A549 (cell line): ENCODE measurements around the gene ZNF319. TPM values are rescaled to one million over a fixed set of nuclear protein-coding genes. Genes with fewer than 3 reads are reported as not detected.

ENCODE experiments used
- ATOH8 ChIP-seq: fragments of 250-450 bp; sonication (Bioruptor Pico); IDR thresholded peaks from 2 replicates; pipeline ENCODE4 v1.5.0; 2020; ENCODE audit warnings: low read depth, mild to moderate bottlenecking, moderate library complexity
- BCL3 ChIP-seq: fragments of >200 bp; sonication (Bioruptor Twin); formaldehyde crosslinking; IDR thresholded peaks from 3 replicates; pipeline ENCODE4 v1.6.1; 2016
- BHLHE40 ChIP-seq: IDR thresholded peaks from 2 replicates; pipeline ENCODE4 v1.6.1; 2012; ENCODE audit warnings: low read depth, low read length, inconsistent platforms
- CHD2 ChIP-seq: fragments of 150-350 bp; IDR thresholded peaks from 2 replicates; pipeline ENCODE4 v1.6.1; 2014; ENCODE audit warnings: low read length; ENCODE audit not compliant: partially characterized antibody
- CHD4 ChIP-seq: fragments of 200-600 bp; sonication (generic); IDR thresholded peaks from 2 replicates; pipeline ENCODE4 v1.6.1; 2016; ENCODE audit warnings: antibody characterized with exemption, mild to moderate bottlenecking, borderline replicate concordance
- CTCF ChIP-seq: fragments of >200 bp; sonication (Bioruptor Twin); formaldehyde crosslinking; IDR thresholded peaks from 3 replicates; pipeline ENCODE4 v1.5.1; 2016
- EHMT2 ChIP-seq: fragments of 200-600 bp; sonication (generic); IDR thresholded peaks from 2 replicates; pipeline ENCODE4 v1.6.1; 2016; ENCODE audit warnings: antibody characterized with exemption, low read depth, mild to moderate bottlenecking, moderate library complexity
- ESRRA ChIP-seq: fragments of 150-350 bp; IDR thresholded peaks from 2 replicates; pipeline ENCODE4 v1.6.1; 2014; ENCODE audit warnings: mild to moderate bottlenecking, low read length, borderline replicate concordance
- FOSL2 ChIP-seq, 2 experiments: fragments of 450-650 bp in 1 of 2; fragments of >200 bp in 1 of 2; sonication (Bioruptor Twin) in 1 of 2; formaldehyde crosslinking; IDR thresholded peaks; 2 replicates each; pipeline versions ENCODE4 v1.5.0 to v1.6.1; 2016 to 2020; ENCODE audit warnings: mild to moderate bottlenecking in 1 of 2, moderate library complexity in 1 of 2
- HDAC2 ChIP-seq: fragments of 200-600 bp; sonication (generic); IDR thresholded peaks from 2 replicates; pipeline ENCODE4 v1.6.1; 2016
- HEYL ChIP-seq: fragments of 250-450 bp; sonication (Bioruptor Pico); IDR thresholded peaks from 2 replicates; pipeline ENCODE4 v1.8.0; 2021; ENCODE audit warnings: mild to moderate bottlenecking, moderate library complexity
- HMGXB4 ChIP-seq: fragments of 250-450 bp; sonication (Bioruptor Pico); IDR thresholded peaks from 2 replicates; pipeline ENCODE4 v1.5.0; 2021; ENCODE audit warnings: mild to moderate bottlenecking, moderate library complexity, borderline replicate concordance
- JUN ChIP-seq, 2 experiments: fragments of >200 bp; sonication (Bioruptor Twin); formaldehyde crosslinking; IDR thresholded peaks; 2 replicates in 1 of 2; 3 replicates in 1 of 2; pipeline ENCODE4 v1.6.1; 2016 to 2017
- JUNB ChIP-seq: fragments of >200 bp; sonication (Bioruptor Twin); formaldehyde crosslinking; IDR thresholded peaks from 2 replicates; pipeline ENCODE4 v1.6.1; 2016
- KDM5A ChIP-seq: fragments of 200-600 bp; sonication (generic); IDR thresholded peaks from 2 replicates; pipeline ENCODE4 v1.6.1; 2016; ENCODE audit warnings: antibody characterized with exemption, mild to moderate bottlenecking
- MAX ChIP-seq: IDR thresholded peaks from 2 replicates; pipeline ENCODE4 v1.6.1; 2012
- MAZ ChIP-seq: fragments of 150-350 bp; IDR thresholded peaks from 2 replicates; pipeline ENCODE4 v1.6.1; 2014; ENCODE audit warnings: antibody characterized with exemption, low read depth, low read length, borderline replicate concordance
- MYC ChIP-seq: IDR thresholded peaks from 2 replicates; pipeline ENCODE4 v1.6.1; 2012; ENCODE audit warnings: mild to moderate bottlenecking, inconsistent platforms, low read length, improper control_type of control experiment, borderline replicate concordance
- NPAS2 ChIP-seq: fragments of 250-450 bp; sonication (Bioruptor Pico); IDR thresholded peaks from 2 replicates; pipeline ENCODE4 v1.8.0; 2022; ENCODE audit warnings: mild to moderate bottlenecking, moderate library complexity, borderline replicate concordance
- NR3C1 ChIP-seq: fragments of >200 bp; sonication (Bioruptor Twin); formaldehyde crosslinking; IDR thresholded peaks from 3 replicates; pipeline ENCODE4 v1.6.1; 2017
- PBX3 ChIP-seq: IDR thresholded peaks from 2 replicates; pipeline ENCODE4 v1.6.1; 2012
- PHF8 ChIP-seq: fragments of 200-600 bp; sonication (generic); IDR thresholded peaks from 2 replicates; pipeline ENCODE4 v1.6.1; 2016; ENCODE audit warnings: low read depth, mild to moderate bottlenecking, antibody characterized with exemption, moderate library complexity, borderline replicate concordance
- POLR2AphosphoS2 ChIP-seq: conservative IDR thresholded peaks from 2 replicates; pipeline ENCODE4 v1.6.1; 2012; ENCODE audit warnings: low read length, improper control_type of control experiment, inconsistent platforms
- RAD21 ChIP-seq, 2 experiments: fragments of >200 bp in 1 of 2; sonication (Bioruptor Twin) in 1 of 2; formaldehyde crosslinking in 1 of 2; IDR thresholded peaks in 1 of 2; conservative IDR thresholded peaks in 1 of 2; 2 replicates in 1 of 2; 3 replicates in 1 of 2; pipeline ENCODE4 v1.6.1; 2012 to 2018; ENCODE audit warnings: inconsistent platforms in 1 of 2
- REST ChIP-seq: fragments of 200-600 bp; sonication (generic); IDR thresholded peaks from 2 replicates; pipeline ENCODE4 v1.6.1; 2016; ENCODE audit warnings: antibody characterized with exemption, mild to moderate bottlenecking, moderate library complexity
- SMC3 ChIP-seq: fragments of >200 bp; sonication (Bioruptor Twin); formaldehyde crosslinking; IDR thresholded peaks from 3 replicates; pipeline ENCODE4 v1.6.1; 2018; ENCODE audit warnings: inconsistent platforms
- TFCP2L1 ChIP-seq: fragments of 250-450 bp; sonication (Bioruptor Pico); IDR thresholded peaks from 2 replicates; pipeline ENCODE4 v1.5.0; 2021; ENCODE audit warnings: mild to moderate bottlenecking
- ZC3H11A ChIP-seq: fragments of 450-650 bp; IDR thresholded peaks from 2 replicates; pipeline ENCODE4 v1.6.1; 2014; ENCODE audit warnings: antibody characterized with exemption, mild to moderate bottlenecking
- ZNF302 ChIP-seq: fragments of 250-450 bp; sonication (Bioruptor Pico); IDR thresholded peaks from 2 replicates; pipeline ENCODE4 v1.9.0; 2021; ENCODE audit warnings: inconsistent platforms, mild to moderate bottlenecking, moderate library complexity
- polyA plus RNA-seq, 4 experiments: library from polyadenylated mRNA; depleted of rRNA in 3 of 4; stranded (reverse); fragments of >200 nt; fragmentation: RNase III in 1 of 4; extraction: RNeasy Plus Mini Kit Qiagen cat#74134 plus additional on column Dnase treatment in 1 of 4; gene quantifications; 2 replicates in 3 of 4; 3 replicates in 1 of 4; pipeline ENCODE4 v1.2.3, GENCODE V29; 2011 to 2017

Gene ZNF319
- polyA plus RNA-seq, 2 of the 4 experiments (the other 2 are of a cell fraction), result 10.8 to 11.3 TPM

GRCh38 chr16:58000706-58001676, 519 bp upstream of the ZNF319 start, which contains the start of gene USB1 (continued):
- peak; percentile 65 for TF ChIP-seq MAX
- peak; percentile 89 for TF ChIP-seq SMC3
- TF ChIP-seq NR3C1, result no peak
- TF ChIP-seq PHF8, result peak; percentile 47; the same call in 1 of the 2 replicates
- no peak for TF ChIP-seq ATOH8 (CRISPR knock-in tag)
- no peak for TF ChIP-seq ZC3H11A
- peak; percentile 25; the same call in 1 of the 2 replicates for TF ChIP-seq BHLHE40
- TF ChIP-seq ESRRA, result no peak
- TF ChIP-seq EHMT2, result no peak
- no peak for TF ChIP-seq BCL3
- TF ChIP-seq JUNB, result no peak
- TF ChIP-seq ZNF302 (CRISPR knock-in tag), result no peak
- TF ChIP-seq NPAS2 (CRISPR knock-in tag), result peak; percentile 52; the same call in 1 of the 2 replicates
- TF ChIP-seq TFCP2L1 (CRISPR knock-in tag), result no peak
- no peak for TF ChIP-seq PBX3
- TF ChIP-seq MYC, result no peak; the same call in 1 of the 2 replicates
- TF ChIP-seq HDAC2, result no peak
- no peak for TF ChIP-seq KDM5A
- TF ChIP-seq RAD21 (conservative IDR thresholded peaks at IDR 0.05 in 1 of 2, IDR thresholded peaks at IDR 0.05 in 1 of 2), result peak; percentile 48 to 89; a peak in 4 of 5 replicates
- no peak for TF ChIP-seq REST
- TF ChIP-seq CHD2, result no peak
- TF ChIP-seq POLR2AphosphoS2, result no peak
- TF ChIP-seq HEYL (CRISPR knock-in tag), result no peak
- no peak for TF ChIP-seq FOSL2 (IDR thresholded peaks at IDR 0.05)
- no peak for TF ChIP-seq FOSL2 (CRISPR knock-in tag; IDR thresholded peaks at IDR 0.05)
- TF ChIP-seq CTCF, result peak; percentile 77
- no peak for TF ChIP-seq CHD4
- no peak for TF ChIP-seq MAZ
- no peak for TF ChIP-seq HMGXB4 (CRISPR knock-in tag)
- TF ChIP-seq JUN (IDR thresholded peaks at IDR 0.05), result peak in 1 of 2 experiments; percentile 61; a peak in 4 of 5 replicates
- TF ChIP-seq, all 56 proteins: peak for 11
